ENCODE data around the gene ERG. TPM values are rescaled to one million over a fixed set of nuclear protein-coding genes. Genes with fewer than 3 reads are reported as not detected.

The ERG gene
- total RNA-seq, 4 donors from 2014 or later = 3.7 to 13.3 (median 10.6) TPM

- H3K9me3 ChIP-seq = no peaks in the 10 kb centered on the region
- intact Hi-C loops (cut with DNase I) = no loop called here
- H3K27me3 ChIP-seq = peaks cover 0 to 8% (median 0%) of the 10 kb centered on the region in 4 donors
- H3K4me1 ChIP-seq = peaks cover 0 to 4% (median 0%) of the 10 kb centered on the region in 4 donors
- no peak for DNase-seq (ENCODE audit: extremely low spot score)
- TF ChIP-seq POLR2AphosphoS5 (IDR thresholded peaks at IDR 0.05) (no peak), EP300 (IDR thresholded peaks at IDR 0.05) (no peak), CTCF (IDR thresholded peaks at IDR 0.05) (no peak), POLR2A (IDR thresholded peaks at IDR 0.05; ENCODE audit: low read depth) (no peak)
- H3K36me3 ChIP-seq = peaks cover 0 to 29% (median 0%) of the 10 kb centered on the region in 4 donors
- no peak overlapping the region for H3K4me3 ChIP-seq
- no peak overlapping the region for H3K27ac ChIP-seq (replicated peaks in 1 of 4)
- WGBS = 72% methylated on average over 2 of the region's 2 CpGs
These were observed 109.0 kb downstream of the ERG start for GRCh38 chr21:38389354-38389676.

GRCh38 chr21:38388647-38389353 lies 109.5 kb downstream of the ERG start:
- WGBS = 58% methylated on average over 5 of the region's 5 CpGs
- H3K4me1 ChIP-seq = peaks cover 0 to 8% (median 0%) of the 10 kb centered on the region in 4 donors
- peaks cover 0 to 34% (median 0%) of the 10 kb centered on the region in 4 donors for H3K36me3 ChIP-seq
- intact Hi-C loops (cut with DNase I) = no loop called here
- TF ChIP-seq POLR2A (IDR thresholded peaks at IDR 0.05; ENCODE audit: low read depth) = no peak
- no peak for TF ChIP-seq EP300 (IDR thresholded peaks at IDR 0.05)
- TF ChIP-seq CTCF (IDR thresholded peaks at IDR 0.05) = no peak
- TF ChIP-seq POLR2AphosphoS5 (IDR thresholded peaks at IDR 0.05) = no peak
- peak; percentile 53 for DNase-seq (ENCODE audit: extremely low spot score)
- no peak overlapping the region for H3K4me3 ChIP-seq
- H3K27me3 ChIP-seq = peaks cover 0 to 12% (median 0%) of the 10 kb centered on the region in 4 donors
- H3K27ac ChIP-seq (replicated peaks in 1 of 4) = no peak overlapping the region
- H3K9me3 ChIP-seq = no peaks in the 10 kb centered on the region

GRCh38 chr21:38388203-38388602 lies 110.1 kb downstream of the ERG start:
- Histone ChIP-seq H3K9me3 (no peaks in the 10 kb centered on the region), H3K36me3 (peaks cover 0 to 40% (median 0%) of the 10 kb centered on the region in 4 donors), H3K27me3 (peaks cover 0 to 16% (median 0%) of the 10 kb centered on the region in 4 donors), H3K4me1 (peaks cover 0 to 8% (median 0%) of the 10 kb centered on the region in 4 donors), H3K4me3 (no peak overlapping the region), H3K27ac (replicated peaks in 1 of 4) (no peak overlapping the region)
- DNase-seq (ENCODE audit: extremely low spot score) = peak; percentile 3
- intact Hi-C loops (cut with DNase I) = no loop called here
- TF ChIP-seq CTCF (IDR thresholded peaks at IDR 0.05) (no peak), POLR2AphosphoS5 (IDR thresholded peaks at IDR 0.05) (no peak), EP300 (IDR thresholded peaks at IDR 0.05) (no peak), POLR2A (IDR thresholded peaks at IDR 0.05; ENCODE audit: low read depth) (no peak)
- 100% methylated on average over 1 of the region's 1 CpG for WGBS

GRCh38 chr21:38386967-38387366 lies 111.3 kb downstream of the ERG start:
- WGBS = 80% methylated on average over 4 of the region's 4 CpGs
- TF ChIP-seq EP300 (IDR thresholded peaks at IDR 0.05) (no peak), POLR2AphosphoS5 (IDR thresholded peaks at IDR 0.05) (no peak), POLR2A (IDR thresholded peaks at IDR 0.05; ENCODE audit: low read depth) (no peak), CTCF (IDR thresholded peaks at IDR 0.05) (no peak)
- H3K4me1 ChIP-seq = peaks cover 0 to 8% (median 0%) of the 10 kb centered on the region in 4 donors

More at GRCh38 chr21:38386967-38387366, 111.3 kb downstream of the ERG start:
- H3K27me3 ChIP-seq = peaks cover 0 to 16% (median 0%) of the 10 kb centered on the region in 4 donors
- no peak overlapping the region for H3K27ac ChIP-seq (replicated peaks in 1 of 4)
- intact Hi-C loops (cut with DNase I) = no loop called here
- H3K4me3 ChIP-seq = no peak overlapping the region
- no peaks in the 10 kb centered on the region for H3K9me3 ChIP-seq
- H3K36me3 ChIP-seq = peaks cover 0 to 48% (median 0%) of the 10 kb centered on the region in 4 donors
- peak; percentile 47 for DNase-seq (ENCODE audit: extremely low spot score)

Data from esophagus muscularis mucosa (tissue), 4 donors.